NCI-H146 treated with DMSO at 0.1 percent for 48 hours (cell line): ENCODE measurements around the gene NKAPL.

Source experiments
- DNase-seq: peaks from one replicate; lab custom pipeline; 2025; ENCODE audit not compliant: unreplicated experiment; lab: John Stamatoyannopoulos, UW

Gene NKAPL

GRCh38 chr6:28245206-28245941 lies 13.7 kb upstream of the NKAPL start:
- DNase-seq: no peak

- DNase-seq: no peak
These were observed 10.2 kb upstream of the NKAPL start for GRCh38 chr6:28248916-28249315.

- no peak for DNase-seq
These were observed 8.3 kb upstream of the NKAPL start for GRCh38 chr6:28250747-28251146.

GRCh38 chr6:28251661-28252008 lies 7.5 kb upstream of the NKAPL start:
- no peak for DNase-seq

GRCh38 chr6:28252009-28252975 lies 6.8 kb upstream of the NKAPL start, which contains the start of gene ZKSCAN4:
Gene ZKSCAN4, minus strand, starts transcription at chr6:28252269. Its CDS starts 289 bp downstream, at chr6:28251980.
- DNase-seq: peak; percentile 63

GRCh38 chr6:28254121-28254519 lies 5.0 kb upstream of the NKAPL start:
- no peak for DNase-seq

GRCh38 chr6:28257042-28257441 lies 2.1 kb upstream of the NKAPL start:
- DNase-seq: no peak

GRCh38 chr6:28263922-28264321 lies 4.8 kb downstream of the NKAPL start:
- no peak for DNase-seq

GRCh38 chr6:28264834-28265401 lies 5.8 kb downstream of the NKAPL start:
- DNase-seq: no peak

- no peak for DNase-seq
These were observed 7.5 kb downstream of the NKAPL start for GRCh38 chr6:28266563-28266961.

- DNase-seq: peak; percentile 62
These were observed 8.0 kb downstream of the NKAPL start, which contains the start of gene ZSCAN26 for GRCh38 chr6:28266962-28267694. Gene ZSCAN26, plus strand, starts transcription at chr6:28267143. Its CDS starts 4,777 bp downstream, at chr6:28271920.

GRCh38 chr6:28267695-28268059 lies 8.6 kb downstream of the NKAPL start:
- no peak for DNase-seq

GRCh38 chr6:28269492-28269891 lies 10.4 kb downstream of the NKAPL start:
- DNase-seq: no peak

- DNase-seq: no peak
These were observed 15.8 kb downstream of the NKAPL start for GRCh38 chr6:28274888-28275287.

GRCh38 chr6:28277746-28278145 lies 18.6 kb downstream of the NKAPL start:
- no peak for DNase-seq

GRCh38 chr6:28280595-28281287 lies 21.6 kb downstream of the NKAPL start:
- no peak for DNase-seq

GRCh38 chr6:28281288-28282064 lies 22.4 kb downstream of the NKAPL start, which contains the start of gene PGBD1:
Gene PGBD1, plus strand, starts transcription at chr6:28281572. Its CDS starts 2,242 bp downstream, at chr6:28283814.
- DNase-seq: peak; percentile 58

- no peak for DNase-seq
These were observed 23.8 kb downstream of the NKAPL start for GRCh38 chr6:28282926-28283325.

GRCh38 chr6:28291573-28291972 lies 32.5 kb downstream of the NKAPL start:
- DNase-seq: no peak
